IMR-90 (cell line): ENCODE results near the gene NACA. TPM values are rescaled to one million over a fixed set of nuclear protein-coding genes. Genes with fewer than 3 reads are reported as not detected.

Experiments used
- ATAC-seq: fragments of 200-7000 bp; cut with Tn5 transposase; 2 replicates; pipeline ENCODE4 v1.9.1; 2020; ENCODE audit warnings: low read depth, mild to moderate bottlenecking, moderate library complexity
- BruUV-seq: library from RNA; stranded (reverse); fragments of 400-500 nt; replicated peaks from 2 replicates; lab custom pipeline; 2021; lab: Mats Ljungman, UMichigan
- CTCF ChIA-PET: fragments of 300-600 bp; formaldehyde crosslinking; extraction: SDS; loops from one replicate; lab custom pipeline; 2021; ENCODE audit warnings: antibody characterized with exemption; lab: Yijun Ruan, JAX
- POLR2A ChIA-PET: fragments of 300-600 bp; sonication (Branson Sonifier 250); formaldehyde crosslinking; loops from one replicate; lab custom pipeline; 2022; ENCODE audit warnings: antibody characterized with exemption; ENCODE audit not compliant: unreplicated experiment; lab: Charles Lee
- DNase-seq: peaks from one replicate; pipeline ENCODE4 v3.0.0; 2013
- H2AFZ ChIP-seq: replicated peaks from 2 replicates; pipeline ENCODE3; 2013; ENCODE audit warnings: low read length, mild to moderate bottlenecking; ENCODE audit not compliant: poor library complexity
- H2AK5ac ChIP-seq: 2 replicates; pipeline ENCODE4 v1.6.1; 2013; ENCODE audit warnings: low read depth, low read length, inconsistent platforms
- H2AK9ac ChIP-seq: replicated peaks from 2 replicates; pipeline ENCODE3; 2013; ENCODE audit warnings: mild to moderate bottlenecking, low read depth, low read length, moderate library complexity; ENCODE audit not compliant: poor library complexity
- H2BK120ac ChIP-seq: 2 replicates; pipeline ENCODE4 v1.6.1; 2013; ENCODE audit warnings: low read depth, low read length, inconsistent platforms
- H2BK15ac ChIP-seq: 3 replicates; pipeline ENCODE4 v1.6.1; 2013; ENCODE audit warnings: low read depth, low read length, inconsistent platforms
- H2BK20ac ChIP-seq: 2 replicates; pipeline ENCODE4 v1.6.1; 2013; ENCODE audit warnings: low read depth, mild to moderate bottlenecking, inconsistent platforms, low read length, moderate library complexity
- H2BK5ac ChIP-seq: 2 replicates; pipeline ENCODE4 v1.6.1; 2013; ENCODE audit warnings: mild to moderate bottlenecking, low read depth, low read length, inconsistent platforms; ENCODE audit not compliant: poor library complexity, severe bottlenecking
- H3K14ac ChIP-seq: replicated peaks from 2 replicates; pipeline ENCODE4 v1.6.1; 2013; ENCODE audit warnings: low read depth, low read length, inconsistent platforms
- H3K18ac ChIP-seq: 2 replicates; pipeline ENCODE4 v1.6.1; 2013; ENCODE audit warnings: low read depth, low read length, control low read depth
- H3K23ac ChIP-seq: 2 replicates; pipeline ENCODE4 v1.6.1; 2013; ENCODE audit warnings: low read depth, low read length, inconsistent platforms
- H3K27ac ChIP-seq: 2 replicates; pipeline ENCODE4 v1.5.1; 2013; ENCODE audit warnings: mild to moderate bottlenecking, control low read depth, low read length; ENCODE audit not compliant: insufficient read depth
- H3K27me3 ChIP-seq: 2 replicates; pipeline ENCODE4 v1.6.1; 2013; ENCODE audit warnings: low read length; ENCODE audit not compliant: control insufficient read depth, insufficient read depth
- H3K36me3 ChIP-seq: 2 replicates; pipeline ENCODE4 v1.6.1; 2013; ENCODE audit warnings: low read length, mixed read lengths; ENCODE audit not compliant: control insufficient read depth, insufficient read depth
- H3K4ac ChIP-seq: 2 replicates; pipeline ENCODE4 v1.6.1; 2013; ENCODE audit warnings: low read depth, low read length, inconsistent platforms
- H3K4me1 ChIP-seq: 2 replicates; pipeline ENCODE4 v1.6.1; 2013; ENCODE audit warnings: low read length, mixed read lengths; ENCODE audit not compliant: control insufficient read depth, insufficient read depth
- H3K4me2 ChIP-seq: 2 replicates; pipeline ENCODE4 v1.6.1; 2013; ENCODE audit warnings: low read depth, mild to moderate bottlenecking, control low read depth, low read length, moderate library complexity
- H3K4me3 ChIP-seq: 2 replicates; pipeline ENCODE4 v1.5.1; 2013; ENCODE audit warnings: low read depth, mild to moderate bottlenecking, control low read depth, low read length, moderate library complexity; ENCODE audit not compliant: insufficient read depth
- H3K56ac ChIP-seq: 2 replicates; pipeline ENCODE4 v1.6.1; 2013; ENCODE audit warnings: low read length, inconsistent platforms; ENCODE audit not compliant: insufficient read depth; ENCODE audit errors: extremely low read depth
- H3K79me1 ChIP-seq, 2 experiments: 2 replicates each; pipeline ENCODE4 v1.6.1; 2013; ENCODE audit warnings: low read length in 2 of 2, inconsistent platforms in 1 of 2, low read depth in 1 of 2
- H3K9ac ChIP-seq: 2 replicates; pipeline ENCODE4 v1.6.1; 2013; ENCODE audit warnings: low read depth, low read length, control low read depth
- H3K9me1 ChIP-seq: 2 replicates; pipeline ENCODE4 v1.6.1; 2013; ENCODE audit warnings: low read length, inconsistent platforms; ENCODE audit not compliant: insufficient read depth
- H3K9me3 ChIP-seq: 2 replicates; pipeline ENCODE4 v1.6.1; 2013; ENCODE audit warnings: low read length; ENCODE audit not compliant: control insufficient read depth, insufficient read depth
- H4K20me1 ChIP-seq: 2 replicates; pipeline ENCODE4 v1.6.1; 2013; ENCODE audit warnings: low read length, inconsistent platforms; ENCODE audit not compliant: insufficient read depth
- H4K5ac ChIP-seq: 2 replicates; pipeline ENCODE4 v1.6.1; 2013; ENCODE audit warnings: mild to moderate bottlenecking, low read depth, low read length, control low read depth
- H4K8ac ChIP-seq, 2 experiments: 2 replicates each; pipeline ENCODE4 v1.6.1; 2013; ENCODE audit warnings: low read depth in 2 of 2, low read length in 2 of 2, control low read depth in 1 of 2, inconsistent platforms in 1 of 2
- H4K91ac ChIP-seq: 2 replicates; pipeline ENCODE4 v1.6.1; 2013; ENCODE audit warnings: low read depth, low read length, inconsistent platforms; ENCODE audit not compliant: insufficient read depth
- BHLHE40 ChIP-seq: fragments of 150-350 bp; IDR thresholded peaks from 2 replicates; pipeline ENCODE4 v1.6.1; 2016; ENCODE audit warnings: mild to moderate bottlenecking, low read depth, low read length
- CEBPB ChIP-seq: IDR thresholded peaks from 2 replicates; pipeline ENCODE4 v1.6.1; 2012; ENCODE audit warnings: low read depth, low read length, improper control_type of control experiment
- CHD1 ChIP-seq: IDR thresholded peaks from 2 replicates; pipeline ENCODE4 v1.6.1; 2012; ENCODE audit warnings: low read depth, low read length, improper control_type of control experiment
- FOS ChIP-seq: fragments of 150-350 bp; IDR thresholded peaks from 2 replicates; pipeline ENCODE4 v1.6.1; 2016; ENCODE audit warnings: low read depth, low read length
- MAFK ChIP-seq: IDR thresholded peaks from 2 replicates; pipeline ENCODE4 v1.6.1; 2012; ENCODE audit warnings: low read depth, low read length, improper control_type of control experiment
- MAZ ChIP-seq: IDR thresholded peaks from 2 replicates; pipeline ENCODE4 v1.6.1; 2012; ENCODE audit warnings: low read depth, mild to moderate bottlenecking, low read length, improper control_type of control experiment, moderate library complexity, borderline replicate concordance
- MXI1 ChIP-seq: IDR thresholded peaks from 2 replicates; pipeline ENCODE4 v1.6.1; 2012; ENCODE audit warnings: low read depth, mild to moderate bottlenecking, low read length, moderate library complexity, borderline replicate concordance
- NFE2L2 ChIP-seq: fragments of 150-350 bp; IDR thresholded peaks from 2 replicates; pipeline ENCODE4 v1.6.1; 2016; ENCODE audit warnings: low read depth, mild to moderate bottlenecking, low read length
- POLR2A ChIP-seq: IDR thresholded peaks from 2 replicates; pipeline ENCODE4 v1.6.1; 2012; ENCODE audit warnings: mild to moderate bottlenecking, low read depth, low read length
- RAD21 ChIP-seq: IDR thresholded peaks from 2 replicates; pipeline ENCODE4 v1.6.1; 2012; ENCODE audit warnings: low read length, improper control_type of control experiment
- RCOR1 ChIP-seq: IDR thresholded peaks from 2 replicates; pipeline ENCODE4 v1.6.1; 2012; ENCODE audit warnings: mild to moderate bottlenecking, low read length, improper control_type of control experiment; ENCODE audit not compliant: insufficient replicate concordance
- RFX5 ChIP-seq: IDR thresholded peaks from 2 replicates; pipeline ENCODE4 v1.8.0; 2012; ENCODE audit warnings: low read depth, mild to moderate bottlenecking, low read length, moderate library complexity
- SMC3 ChIP-seq: fragments of 150-350 bp; IDR thresholded peaks from 2 replicates; pipeline ENCODE4 v1.6.1; 2016; ENCODE audit warnings: low read depth, mild to moderate bottlenecking, antibody characterized with exemption, low read length, moderate library complexity
- WGBS, 2 experiments: methylation state at CpG; one replicate each; pipeline versions ENCODE4 v1.1.5 to v1.1.7; 2013; ENCODE audit warnings: missing lambda C conversion rate in 2 of 2; ENCODE audit not compliant: insufficient read length in 1 of 2; ENCODE audit errors: extremely low coverage in 2 of 2; 5-methylcytosine and 5-hydroxymethylcytosine counted together
- dilution Hi-C: fragments of 300-500 bp; cut with HindIII; formaldehyde crosslinking; loops from one replicate; pipeline ENCODE4 v1.14.3; 2018; ENCODE audit warnings: low sequenced_read_pairs; ENCODE audit not compliant: unreplicated experiment
- in situ Hi-C: fragments of 300-500 bp; cut with MboI; formaldehyde crosslinking; loops from 3 replicates; pipeline ENCODE4 v1.14.3; 2019; ENCODE audit warnings: low sequenced_read_pairs, inconsistent platforms, mixed read lengths
- intact Hi-C: fragments of 100-400 bp; cut with micrococcal nuclease; formaldehyde crosslinking; loops from 2 replicates; pipeline ENCODE4 v1.10.0; 2022
- polyA plus RNA-seq, 3 experiments: library from polyadenylated mRNA; depleted of rRNA; stranded (reverse); fragments of >200 nt; gene quantifications; 2 replicates each; pipeline ENCODE4 v1.2.3, GENCODE V29; 2012; ENCODE audit warnings: low replicate concordance in 1 of 3
- total RNA-seq: library from RNA; depleted of rRNA; stranded (reverse); fragments of >200 nt; gene quantifications from 2 replicates; pipeline ENCODE4 v1.2.3, GENCODE V29; 2012
- TF ChIP-seq, protein P1 (sequence below): fragments of 150-350 bp; IDR thresholded peaks from 2 replicates; pipeline ENCODE4 v1.6.1; 2017; ENCODE audit warnings: mild to moderate bottlenecking, antibody characterized with exemption, low read length, low read depth
- TF ChIP-seq, protein P2 (sequence below): conservative IDR thresholded peaks from 2 replicates; pipeline ENCODE4 v1.5.1; 2012; ENCODE audit warnings: mild to moderate bottlenecking, low read depth, low read length, improper control_type of control experiment
- TF ChIP-seq, protein P3 (sequence below): fragments of 150-350 bp; IDR thresholded peaks from 2 replicates; pipeline ENCODE4 v1.6.1; 2016; ENCODE audit warnings: low read depth, mild to moderate bottlenecking, low read length, moderate library complexity, borderline replicate concordance

Gene NACA
- total and polyA plus RNA-seq, 2 of the 4 experiments (the other 2 are of a cell fraction), result 662 to 1,223 TPM

DNA sequence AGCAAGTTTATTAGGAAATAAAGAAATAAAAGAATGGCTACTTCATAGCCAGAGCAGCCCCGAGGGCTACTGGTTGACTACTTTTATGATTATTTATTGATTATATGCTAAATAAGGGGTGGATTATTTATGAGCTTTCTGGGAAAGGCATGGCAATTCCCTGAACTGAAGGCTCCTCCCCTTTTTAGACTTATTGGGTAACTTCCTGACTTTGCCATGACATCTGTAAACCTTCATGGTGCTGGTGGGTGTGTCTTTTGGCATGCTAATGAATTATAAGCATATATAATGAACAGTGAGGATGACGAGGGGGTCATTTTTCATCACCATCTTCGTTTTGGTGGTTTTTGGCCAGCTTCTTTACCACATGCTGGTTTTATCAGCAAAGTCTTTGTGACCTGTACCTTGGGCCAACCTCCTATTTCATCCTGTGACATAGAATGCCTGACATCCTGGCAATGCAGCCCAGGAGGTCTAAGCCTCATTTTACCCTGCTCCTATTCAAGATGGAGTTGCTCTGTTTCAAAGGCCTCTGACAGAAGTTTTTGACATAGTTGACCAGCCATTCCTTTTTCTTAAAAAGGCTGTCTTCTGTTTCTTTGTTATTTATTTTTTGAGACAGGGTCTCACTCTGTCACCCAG, 26.0 kb downstream of the NACA start:
- CTCF ChIA-PET, result interaction anchor here (0.6 kb wide), 1 partner anchor 12 kb away, joined by 3 read pairs; no protein-coding TSS in a partner anchor
- WGBS, 2 experiments, result 0% methylated on average over 1 of the region's 3 CpGs; no CpG with 5 or more reads in 1 of the 2 experiments

More for the DNA sequence above, 26.0 kb downstream of the NACA start:
- H2BK20ac ChIP-seq, result no peak overlapping the region
- no peak overlapping the region for H3K23ac ChIP-seq
- in situ Hi-C loops (no loop called here), dilution Hi-C loops (no loop called here), intact Hi-C loops (no loop called here)
- no peak overlapping the region for H3K56ac ChIP-seq
- no peak overlapping the region for H3K9ac ChIP-seq
- no peak for ATAC-seq
- H3K9me1 ChIP-seq, result no peaks in the 10 kb centered on the region
- H2AK5ac ChIP-seq, result no peak overlapping the region
- POLR2A ChIA-PET, result no interaction called here
- no peaks in the 10 kb centered on the region for H4K20me1 ChIP-seq
- H2BK15ac ChIP-seq, result no peak overlapping the region
- H3K4me1 ChIP-seq, result peaks cover 3% of the 10 kb centered on the region; the same call in 1 of the 2 replicates
- no peak overlapping the region for H4K8ac ChIP-seq
- no peaks in the 10 kb centered on the region for H3K79me1 ChIP-seq
- BruUV-seq, result no TSS peak
- H3K18ac ChIP-seq, result no peak overlapping the region
- DNase-seq, result no peak
- no peaks in the 10 kb centered on the region for H3K36me3 ChIP-seq
- H2AK9ac ChIP-seq, result no peak overlapping the region
- H3K27me3 ChIP-seq, result no peaks in the 10 kb centered on the region
- no peak overlapping the region for H2BK120ac ChIP-seq
- no peak overlapping the region for H3K4me2 ChIP-seq
- H3K4ac ChIP-seq, result no peak overlapping the region
- no peak overlapping the region for H2AFZ ChIP-seq
- H3K4me3 ChIP-seq, result no peak overlapping the region
- H3K9me3 ChIP-seq, result no peaks in the 10 kb centered on the region
- TF ChIP-seq MAZ (no peak), CHD1 (no peak), RCOR1 (no peak), CEBPB (no peak), NFE2L2 (no peak), BHLHE40 (no peak), RAD21 (no peak), SMC3 (no peak), MXI1 (no peak), FOS (no peak), RFX5 (no peak), MAFK (no peak), POLR2A (no peak)
- TF ChIP-seq, protein P1, sequence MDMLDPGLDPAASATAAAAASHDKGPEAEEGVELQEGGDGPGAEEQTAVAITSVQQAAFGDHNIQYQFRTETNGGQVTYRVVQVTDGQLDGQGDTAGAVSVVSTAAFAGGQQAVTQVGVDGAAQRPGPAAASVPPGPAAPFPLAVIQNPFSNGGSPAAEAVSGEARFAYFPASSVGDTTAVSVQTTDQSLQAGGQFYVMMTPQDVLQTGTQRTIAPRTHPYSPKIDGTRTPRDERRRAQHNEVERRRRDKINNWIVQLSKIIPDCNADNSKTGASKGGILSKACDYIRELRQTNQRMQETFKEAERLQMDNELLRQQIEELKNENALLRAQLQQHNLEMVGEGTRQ, result no peak
- TF ChIP-seq, protein P2, sequence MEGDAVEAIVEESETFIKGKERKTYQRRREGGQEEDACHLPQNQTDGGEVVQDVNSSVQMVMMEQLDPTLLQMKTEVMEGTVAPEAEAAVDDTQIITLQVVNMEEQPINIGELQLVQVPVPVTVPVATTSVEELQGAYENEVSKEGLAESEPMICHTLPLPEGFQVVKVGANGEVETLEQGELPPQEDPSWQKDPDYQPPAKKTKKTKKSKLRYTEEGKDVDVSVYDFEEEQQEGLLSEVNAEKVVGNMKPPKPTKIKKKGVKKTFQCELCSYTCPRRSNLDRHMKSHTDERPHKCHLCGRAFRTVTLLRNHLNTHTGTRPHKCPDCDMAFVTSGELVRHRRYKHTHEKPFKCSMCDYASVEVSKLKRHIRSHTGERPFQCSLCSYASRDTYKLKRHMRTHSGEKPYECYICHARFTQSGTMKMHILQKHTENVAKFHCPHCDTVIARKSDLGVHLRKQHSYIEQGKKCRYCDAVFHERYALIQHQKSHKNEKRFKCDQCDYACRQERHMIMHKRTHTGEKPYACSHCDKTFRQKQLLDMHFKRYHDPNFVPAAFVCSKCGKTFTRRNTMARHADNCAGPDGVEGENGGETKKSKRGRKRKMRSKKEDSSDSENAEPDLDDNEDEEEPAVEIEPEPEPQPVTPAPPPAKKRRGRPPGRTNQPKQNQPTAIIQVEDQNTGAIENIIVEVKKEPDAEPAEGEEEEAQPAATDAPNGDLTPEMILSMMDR, result no peak
- TF ChIP-seq, protein P3, sequence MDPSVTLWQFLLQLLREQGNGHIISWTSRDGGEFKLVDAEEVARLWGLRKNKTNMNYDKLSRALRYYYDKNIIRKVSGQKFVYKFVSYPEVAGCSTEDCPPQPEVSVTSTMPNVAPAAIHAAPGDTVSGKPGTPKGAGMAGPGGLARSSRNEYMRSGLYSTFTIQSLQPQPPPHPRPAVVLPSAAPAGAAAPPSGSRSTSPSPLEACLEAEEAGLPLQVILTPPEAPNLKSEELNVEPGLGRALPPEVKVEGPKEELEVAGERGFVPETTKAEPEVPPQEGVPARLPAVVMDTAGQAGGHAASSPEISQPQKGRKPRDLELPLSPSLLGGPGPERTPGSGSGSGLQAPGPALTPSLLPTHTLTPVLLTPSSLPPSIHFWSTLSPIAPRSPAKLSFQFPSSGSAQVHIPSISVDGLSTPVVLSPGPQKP, result no peak
- H4K91ac ChIP-seq, result no peak overlapping the region
- H4K5ac ChIP-seq, result no peak overlapping the region
- H2BK5ac ChIP-seq, result no peak overlapping the region
- H3K27ac ChIP-seq, result no peak overlapping the region
- H3K14ac ChIP-seq, result no peak overlapping the region
